A673 (cell line): Measurements from ENCODE around the gene LOC101059915.
"Not testable (repeated sequence)": the region's sequence is repeated elsewhere in the genome, so short reads cannot be mapped to it uniquely, and the experiment has no call there.

Experiments used
- CTCF ChIP-seq: fragments of 300-800, 200-600 bp; sonication (generic); conservative IDR thresholded peaks from 2 replicates; pipeline ENCODE4 v1.5.1; 2017; ENCODE audit warnings: low read depth, mild to moderate bottlenecking, antibody characterized with exemption, low read length, moderate library complexity, mixed read lengths
- EZH2 ChIP-seq: fragments of 200-600 bp; sonication (generic); IDR thresholded peaks from 2 replicates; pipeline ENCODE4 v1.6.1; 2017; ENCODE audit warnings: borderline replicate concordance, low read depth, mild to moderate bottlenecking, mixed read lengths, antibody characterized with exemption, low read length; ENCODE audit not compliant: poor library complexity, severe bottlenecking

- not testable (repeated sequence) for TF ChIP-seq CTCF, EZH2
Observed at GRCh38 chrX:71715551-71715950, 48.2 kb downstream of the LOC101059915 start.
